Neutrophil (primary cell): Measurements from ENCODE around the gene HYAL3.

Experiments used
- H3K27ac ChIP-seq: fragments of 200-600 bp; sonication (generic); 2 replicates; pipeline ENCODE4 v1.5.1; 2016; ENCODE audit warnings: mild to moderate bottlenecking, moderate library complexity
- H3K27me3 ChIP-seq: fragments of 200-600 bp; sonication (generic); 2 replicates; pipeline ENCODE4 v1.6.0; 2016; ENCODE audit warnings: mild to moderate bottlenecking
- H3K36me3 ChIP-seq: fragments of 200-600 bp; sonication (generic); 2 replicates; pipeline ENCODE4 v1.5.1; 2017
- H3K4me1 ChIP-seq, 2 experiments: fragments of 200-600 bp in 1 of 2; sonication (generic) in 1 of 2; 1 replicate in 1 of 2; 2 replicates in 1 of 2; pipeline versions ENCODE4 v1.5.1 to v1.6.1; 2013 to 2016; ENCODE audit warnings: low read depth in 1 of 2, low read length in 1 of 2, mild to moderate bottlenecking in 1 of 2, moderate library complexity in 1 of 2; ENCODE audit not compliant: control insufficient read depth in 1 of 2, insufficient read depth in 1 of 2
- H3K4me3 ChIP-seq, 2 experiments: fragments of 200-600 bp in 1 of 2; sonication (generic) in 1 of 2; 1 replicate in 1 of 2; 2 replicates in 1 of 2; pipeline ENCODE4 v1.5.1; 2013 to 2016; ENCODE audit warnings: low read depth in 1 of 2, low read length in 1 of 2, mild to moderate bottlenecking in 1 of 2, moderate library complexity in 1 of 2
- H3K9me3 ChIP-seq: fragments of 200-600 bp; sonication (generic); 2 replicates; pipeline ENCODE4 v1.5.1; 2016
- TF ChIP-seq, protein P1 (sequence below): fragments of 200-600 bp; sonication (generic); IDR thresholded peaks from 2 replicates; pipeline ENCODE4 v1.5.1; 2016; ENCODE audit warnings: antibody characterized with exemption

HYAL3 gene

GRCh38 chr3:50260027-50260941 is 38.9 kb downstream of the HYAL3 start:
- peaks cover 20 to 23% of the 10 kb centered on the region in 2 experiments for H3K4me1 ChIP-seq
- TF ChIP-seq, protein P1, sequence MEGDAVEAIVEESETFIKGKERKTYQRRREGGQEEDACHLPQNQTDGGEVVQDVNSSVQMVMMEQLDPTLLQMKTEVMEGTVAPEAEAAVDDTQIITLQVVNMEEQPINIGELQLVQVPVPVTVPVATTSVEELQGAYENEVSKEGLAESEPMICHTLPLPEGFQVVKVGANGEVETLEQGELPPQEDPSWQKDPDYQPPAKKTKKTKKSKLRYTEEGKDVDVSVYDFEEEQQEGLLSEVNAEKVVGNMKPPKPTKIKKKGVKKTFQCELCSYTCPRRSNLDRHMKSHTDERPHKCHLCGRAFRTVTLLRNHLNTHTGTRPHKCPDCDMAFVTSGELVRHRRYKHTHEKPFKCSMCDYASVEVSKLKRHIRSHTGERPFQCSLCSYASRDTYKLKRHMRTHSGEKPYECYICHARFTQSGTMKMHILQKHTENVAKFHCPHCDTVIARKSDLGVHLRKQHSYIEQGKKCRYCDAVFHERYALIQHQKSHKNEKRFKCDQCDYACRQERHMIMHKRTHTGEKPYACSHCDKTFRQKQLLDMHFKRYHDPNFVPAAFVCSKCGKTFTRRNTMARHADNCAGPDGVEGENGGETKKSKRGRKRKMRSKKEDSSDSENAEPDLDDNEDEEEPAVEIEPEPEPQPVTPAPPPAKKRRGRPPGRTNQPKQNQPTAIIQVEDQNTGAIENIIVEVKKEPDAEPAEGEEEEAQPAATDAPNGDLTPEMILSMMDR, result peak; percentile 99
- H3K36me3 ChIP-seq, result peaks cover 65% of the 10 kb centered on the region
- H3K9me3 ChIP-seq, result peaks cover 10% of the 10 kb centered on the region
- peaks cover 8% of the 10 kb centered on the region for H3K27me3 ChIP-seq
- H3K4me3 ChIP-seq, result peak overlapping the region; percentile 37 to 67
- H3K27ac ChIP-seq, result peak overlapping the region; percentile 100

DNA sequence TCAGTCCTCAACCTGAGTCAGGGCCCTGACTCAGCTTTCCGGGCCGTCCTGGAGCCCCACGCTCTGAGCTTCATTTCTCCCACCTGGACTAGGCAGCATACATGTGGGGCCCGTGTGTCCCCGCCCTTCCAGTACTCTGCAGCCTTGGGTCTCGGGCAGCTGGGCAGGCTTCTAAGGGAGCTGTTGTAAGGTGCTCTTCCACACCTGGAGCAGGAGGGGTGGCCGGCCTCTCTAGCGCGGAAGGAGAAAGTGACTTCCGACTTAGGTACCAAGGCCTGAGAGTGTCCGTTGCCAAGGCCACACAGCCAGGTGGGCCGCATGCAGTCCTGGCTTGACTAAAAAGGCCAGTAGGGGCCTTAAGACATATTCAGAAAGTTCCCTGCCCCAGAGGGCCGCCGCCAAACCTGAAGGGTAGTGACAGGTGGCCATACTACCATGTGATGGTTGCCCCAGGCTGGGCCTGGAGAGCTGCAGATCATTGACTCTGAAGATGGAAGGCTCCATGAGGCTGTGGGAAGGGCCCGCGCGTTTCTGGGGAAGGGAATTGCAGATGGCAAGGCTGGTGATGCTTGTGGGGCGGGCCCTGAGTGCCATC is 39.7 kb downstream of the HYAL3 start:
- Histone ChIP-seq H3K27ac (peak overlapping the region; percentile 100), H3K4me3 (peak overlapping the region; percentile 37 to 67), H3K27me3 (peaks cover under 1% of the 10 kb centered on the region), H3K36me3 (peaks cover 73% of the 10 kb centered on the region), H3K9me3 (peaks cover 10% of the 10 kb centered on the region), H3K4me1 (peaks cover 28 to 31% of the 10 kb centered on the region in 2 experiments)
- TF ChIP-seq, protein P1, result no peak

- Histone ChIP-seq H3K36me3 (peaks cover 78% of the 10 kb centered on the region), H3K27ac (peak overlapping the region; percentile 100), H3K4me3 (no peak overlapping the region), H3K27me3 (no peaks in the 10 kb centered on the region), H3K4me1 (peaks cover 33 to 36% of the 10 kb centered on the region in 2 experiments), H3K9me3 (peaks cover 10% of the 10 kb centered on the region)
- TF ChIP-seq, protein P1, result no peak
Measured at GRCh38 chr3:50258979-50259378, 40.2 kb downstream of the HYAL3 start.

GRCh38 chr3:50258029-50258680 is 41.0 kb downstream of the HYAL3 start:
- Histone ChIP-seq H3K4me3 (no peak overlapping the region), H3K36me3 (peaks cover 87% of the 10 kb centered on the region), H3K9me3 (peaks cover 10% of the 10 kb centered on the region), H3K27ac (peak overlapping the region; percentile 100), H3K4me1 (peaks cover 41 to 44% of the 10 kb centered on the region in 2 experiments), H3K27me3 (no peaks in the 10 kb centered on the region)
- TF ChIP-seq, protein P1, result no peak

- H3K36me3 ChIP-seq, result peaks cover 87% of the 10 kb centered on the region
- TF ChIP-seq, protein P1, result peak; percentile 26
- no peaks in the 10 kb centered on the region for H3K27me3 ChIP-seq
- peak overlapping the region; percentile 100 for H3K27ac ChIP-seq
- H3K4me3 ChIP-seq, result no peak overlapping the region
- H3K4me1 ChIP-seq, result peaks cover 50 to 54% of the 10 kb centered on the region in 2 experiments
- H3K9me3 ChIP-seq, result peaks cover 10% of the 10 kb centered on the region
Measured at GRCh38 chr3:50256978-50257890, 42.0 kb downstream of the HYAL3 start.
